SK-N-SH (cell line): ENCODE measurements around the gene SPAG9.

Experiments
- CTCF ChIP-seq: fragments of 200-600 bp; sonication (generic); IDR thresholded peaks from 2 replicates; pipeline ENCODE4 v1.6.1; 2017; ENCODE audit warnings: antibody characterized with exemption, mild to moderate bottlenecking, moderate library complexity
- IRF3 ChIP-seq: fragments of 150-350 bp; IDR thresholded peaks from 2 replicates; pipeline ENCODE4 v1.6.1; 2016; ENCODE audit warnings: mild to moderate bottlenecking, low read depth, low read length
- MAX ChIP-seq: IDR thresholded peaks from 2 replicates; pipeline ENCODE4 v1.4.0; 2012; ENCODE audit warnings: low read depth
- MEF2A ChIP-seq: IDR thresholded peaks from 2 replicates; pipeline ENCODE4 v1.4.0; 2012; ENCODE audit warnings: low read depth, borderline replicate concordance
- SMC3 ChIP-seq: IDR thresholded peaks from 2 replicates; pipeline ENCODE4 v1.6.1; 2012; ENCODE audit warnings: low read depth, low read length, improper control_type of control experiment
- USF1 ChIP-seq: IDR thresholded peaks from 2 replicates; pipeline ENCODE4 v1.4.0; 2012; ENCODE audit warnings: low read depth, borderline replicate concordance

- TF ChIP-seq IRF3: no peak
- no peak for TF ChIP-seq SMC3
- TF ChIP-seq CTCF: no peak
- TF ChIP-seq USF1: no peak
- no peak for TF ChIP-seq MAX
- TF ChIP-seq MEF2A: no peak
Measured at GRCh38 chr17:50927287-50927686, 193.4 kb downstream of the SPAG9 start.
